ENCODE measurements around the gene SLC43A1.

- TF ChIP-seq POLR2A (IDR thresholded peaks at IDR 0.05) (no peak), CTCF (IDR thresholded peaks at IDR 0.05) (peak; percentile 85 to 99 (median 97))
Observed at GRCh38 chr11:57456960-57457642, 58.4 kb downstream of the SLC43A1 start.
